NCI-H748 treated with DMSO at 0.1 percent for 48 hours (cell line): ENCODE results near the gene PMEPA1.

Experiments used
- DNase-seq: peaks from one replicate; lab custom pipeline; 2025; lab: John Stamatoyannopoulos, UW

The PMEPA1 gene

DNA sequence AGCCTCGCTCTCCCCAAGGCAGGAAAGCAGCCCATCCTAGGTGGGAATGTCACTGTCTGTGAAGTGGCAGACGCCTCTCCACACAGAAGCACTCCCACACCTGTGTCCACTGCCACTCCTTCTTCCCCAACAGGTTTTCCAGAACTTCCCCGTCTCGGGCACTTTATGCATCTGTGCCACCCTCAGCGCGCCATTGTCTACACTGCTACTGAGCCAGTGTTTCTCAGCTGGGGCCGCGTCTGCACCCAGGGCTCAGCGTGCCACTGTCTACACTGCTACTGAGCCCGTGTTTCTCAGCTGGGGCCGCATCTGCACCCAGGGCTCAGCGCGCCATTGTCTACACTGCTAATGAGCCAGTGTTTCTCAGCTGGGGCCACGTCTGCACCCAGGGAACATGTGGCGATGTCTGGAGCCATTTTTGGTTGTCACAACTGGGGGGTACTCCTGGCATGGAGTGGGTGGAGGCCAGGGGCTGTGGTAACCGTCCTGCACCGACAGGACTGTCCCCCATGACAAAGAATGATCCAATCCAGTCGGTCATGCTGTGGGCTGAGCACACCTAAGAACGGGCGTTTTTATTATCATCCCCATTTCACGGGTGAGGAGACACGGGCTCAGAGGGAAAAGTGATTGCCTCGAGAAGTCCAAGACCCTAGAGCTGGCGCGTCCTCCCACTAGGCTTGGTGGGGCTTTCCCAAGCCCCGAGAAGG is 47.9 kb downstream of the PMEPA1 start:
- DNase-seq = no peak

GRCh38 chr20:57660922-57661745 is 48.7 kb downstream of the PMEPA1 start:
- DNase-seq = no peak

DNA sequence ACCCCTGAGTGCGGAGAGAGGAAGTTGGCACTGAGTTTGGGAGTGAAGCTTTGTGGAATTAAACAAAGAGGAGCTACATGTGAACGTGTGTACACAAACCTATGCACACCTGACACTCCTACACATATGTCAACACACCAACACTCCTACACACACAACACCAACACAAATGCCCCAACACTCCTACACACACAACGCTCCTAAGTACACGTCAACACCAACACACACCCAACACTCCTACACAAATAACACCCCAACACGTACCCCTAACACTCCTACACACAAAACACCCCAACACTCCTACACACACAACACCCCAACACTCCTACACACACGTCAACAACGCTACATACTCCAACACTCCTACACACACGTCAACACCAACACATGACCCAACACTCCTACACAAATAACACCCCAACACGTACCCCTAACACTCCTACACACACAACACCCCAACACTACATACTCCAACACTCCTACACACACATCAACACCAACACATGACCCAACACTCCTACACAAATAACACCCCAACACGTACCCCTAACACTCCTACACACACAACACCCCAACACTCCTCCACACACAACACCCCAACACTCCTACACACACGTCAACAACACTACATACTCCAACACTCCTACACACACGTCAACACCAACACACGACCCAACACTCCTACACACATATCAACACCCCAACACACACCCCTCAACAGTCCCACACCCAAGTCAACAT is 49.5 kb downstream of the PMEPA1 start:
- no peak for DNase-seq

DNA sequence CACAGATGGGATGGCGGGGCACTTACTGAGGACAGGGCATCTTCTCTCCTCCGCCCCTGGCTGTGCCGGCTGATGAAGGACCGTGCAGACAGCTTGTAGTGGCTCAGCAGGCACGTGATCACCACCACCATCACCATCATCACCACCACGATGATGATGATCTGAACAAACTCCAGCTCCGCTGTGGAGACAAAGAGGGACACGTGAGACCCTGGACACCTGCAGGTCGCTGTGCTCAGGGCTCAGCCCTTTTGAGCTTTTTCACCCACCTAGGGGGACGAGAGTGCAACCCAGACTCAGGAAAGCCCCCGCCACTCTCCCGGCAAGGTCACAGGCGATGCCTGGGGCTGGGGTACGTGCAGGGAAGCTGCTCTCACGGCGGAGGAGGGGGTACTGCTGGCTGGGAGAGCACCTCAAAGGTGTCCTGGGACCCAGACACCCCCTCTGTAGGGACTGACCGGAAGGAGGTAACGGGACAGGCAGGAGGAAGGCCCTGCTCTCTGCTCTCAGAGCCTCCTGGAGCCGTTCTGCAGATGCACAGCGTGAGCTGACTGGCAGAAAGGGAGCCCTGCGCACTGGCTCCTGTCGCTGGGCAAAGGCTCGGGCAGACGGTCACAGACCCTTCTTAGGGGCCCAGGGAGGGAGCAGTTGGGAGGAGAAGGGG is 50.2 kb downstream of the PMEPA1 start:
- no peak for DNase-seq

GRCh38 chr20:57658833-57659516 is 50.8 kb downstream of the PMEPA1 start:
- no peak for DNase-seq

- no peak for DNase-seq
These were observed 51.4 kb downstream of the PMEPA1 start for GRCh38 chr20:57658447-57658832.

GRCh38 chr20:57657535-57658446 is 52.0 kb downstream of the PMEPA1 start:
- DNase-seq = no peak

DNA sequence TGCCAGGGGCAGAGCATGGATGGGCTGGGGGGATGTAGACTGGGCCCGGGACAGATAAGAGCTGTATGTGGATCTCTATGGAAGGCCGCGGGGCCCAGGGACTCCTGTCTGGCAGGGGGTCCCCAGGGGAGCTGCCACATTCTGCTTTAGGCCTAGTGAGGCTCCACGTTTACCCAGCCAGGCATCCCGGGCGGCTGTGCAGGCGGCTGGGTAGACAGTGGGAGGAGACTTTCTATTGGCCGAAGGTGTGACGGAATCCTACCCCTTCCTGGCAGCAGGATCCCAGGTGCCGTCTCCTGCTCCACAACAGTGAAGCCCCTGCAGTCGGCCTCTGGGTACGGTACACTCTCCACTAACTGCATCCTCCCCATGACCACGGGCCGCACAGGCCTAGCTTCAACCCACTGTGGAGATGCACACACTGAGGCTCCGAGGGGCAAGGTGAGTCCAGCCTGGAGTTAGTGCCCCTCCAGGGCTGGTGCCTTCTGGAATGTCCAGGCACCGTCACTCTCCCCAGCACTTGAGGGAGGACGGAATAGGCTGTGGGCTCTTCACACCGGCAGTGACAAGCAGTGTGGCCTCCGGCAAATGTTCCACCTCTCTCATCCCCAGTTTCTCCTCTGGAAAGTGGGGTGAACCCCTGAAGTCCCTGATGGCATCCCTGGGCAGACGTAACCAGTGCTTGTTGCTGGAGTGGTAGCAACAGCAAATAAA is 52.8 kb downstream of the PMEPA1 start:
- DNase-seq = no peak

DNA sequence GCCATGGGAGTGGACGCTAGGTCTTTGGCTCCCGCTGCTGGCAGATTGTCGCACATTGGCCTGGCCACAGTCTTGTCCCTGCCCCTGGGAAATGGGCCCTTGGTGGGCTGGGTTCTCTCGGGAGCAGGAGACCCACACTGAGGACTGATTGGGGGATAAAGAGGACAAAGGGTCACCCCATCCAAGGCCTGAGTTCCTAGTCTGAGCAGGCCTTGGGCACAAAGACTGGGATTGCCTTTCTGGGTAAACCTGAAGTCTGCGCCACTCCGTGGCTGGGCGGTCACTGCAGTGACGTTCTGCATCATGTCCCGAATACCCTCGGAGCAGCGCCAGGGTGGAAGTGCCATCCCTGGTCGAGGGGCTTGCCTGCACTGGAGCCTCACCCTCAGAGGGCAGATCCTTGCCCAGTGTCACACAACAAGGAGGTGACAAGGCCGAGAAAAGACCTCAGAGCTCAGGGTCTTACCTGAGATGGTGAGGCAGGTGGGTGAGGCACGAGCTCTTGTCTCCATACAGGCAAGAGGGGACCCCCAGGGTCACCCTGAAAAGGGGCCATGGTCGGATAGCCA is 53.5 kb downstream of the PMEPA1 start:
- DNase-seq = no peak

GRCh38 chr20:57655809-57656155 is 54.0 kb downstream of the PMEPA1 start:
- no peak for DNase-seq

- no peak for DNase-seq
These were observed 54.6 kb downstream of the PMEPA1 start for GRCh38 chr20:57654998-57655808.

GRCh38 chr20:57654363-57654997 is 55.3 kb downstream of the PMEPA1 start:
- peak; percentile 20 for DNase-seq

DNA sequence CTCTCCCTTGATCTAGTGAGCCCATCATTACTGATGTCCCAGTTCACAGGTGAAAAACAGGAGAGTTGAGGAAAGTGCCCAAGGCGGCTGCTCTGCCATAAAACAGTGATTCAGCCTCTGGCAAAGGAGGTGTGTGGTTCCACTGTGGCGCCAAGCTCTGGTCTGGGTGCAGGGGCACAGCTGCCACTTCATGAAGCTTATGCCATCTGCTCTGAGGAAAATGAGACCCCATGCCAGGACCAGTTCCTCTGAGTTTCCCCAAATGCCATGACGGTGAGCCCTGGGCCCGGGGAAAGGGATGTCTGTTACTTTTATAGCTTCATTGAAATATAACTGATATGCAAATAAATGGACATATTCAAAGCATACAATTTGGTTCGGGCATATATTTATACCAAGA is 55.9 kb downstream of the PMEPA1 start:
- DNase-seq = no peak

- DNase-seq = no peak
These were observed 56.3 kb downstream of the PMEPA1 start for GRCh38 chr20:57653546-57653900.

DNA sequence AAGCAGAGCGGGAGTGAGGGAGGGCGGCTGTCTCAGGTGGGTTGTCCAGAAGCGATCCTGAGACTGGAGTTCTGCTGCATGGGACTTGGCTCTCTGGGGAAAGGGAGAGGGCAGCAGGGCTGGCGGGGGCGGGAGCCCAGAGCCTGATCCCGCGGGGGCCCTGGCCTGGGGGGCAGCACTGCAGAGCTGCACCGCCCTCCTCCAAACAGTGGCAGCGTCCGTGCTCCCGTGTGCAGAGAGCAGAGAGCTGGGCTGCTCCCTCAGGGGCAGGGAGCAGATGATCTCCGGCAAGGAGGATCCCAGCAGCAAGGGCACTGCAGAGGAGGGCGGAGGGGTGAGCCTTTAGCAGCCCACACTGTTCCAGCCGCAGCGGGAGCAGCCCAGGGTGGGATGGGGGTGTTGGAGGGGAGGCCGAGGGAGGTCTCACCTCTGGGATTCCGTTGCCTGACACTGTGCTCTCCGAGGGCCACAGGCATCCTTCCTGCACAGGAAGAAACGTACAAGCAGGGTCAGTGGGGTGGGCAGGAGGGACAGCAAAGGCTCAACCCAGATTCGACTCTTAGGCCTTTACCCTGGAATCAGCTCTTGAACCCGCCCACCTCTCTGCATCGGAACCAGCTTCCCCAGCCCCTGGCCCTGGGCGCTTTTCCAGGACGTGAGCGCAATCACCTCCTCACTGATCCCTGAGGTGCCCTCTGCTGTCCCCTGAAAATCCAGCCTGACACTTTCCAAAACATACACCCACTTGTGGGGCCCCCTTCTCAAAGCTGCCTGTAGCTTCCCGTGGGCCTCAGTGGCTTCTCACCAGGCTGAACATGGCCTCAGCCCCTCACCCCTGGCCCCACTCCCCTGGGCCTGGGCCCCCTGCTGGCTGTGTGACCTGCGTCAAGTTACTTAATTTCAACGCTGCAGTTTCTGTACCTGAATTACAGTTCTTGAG is 56.9 kb downstream of the PMEPA1 start:
- DNase-seq = no peak

DNA sequence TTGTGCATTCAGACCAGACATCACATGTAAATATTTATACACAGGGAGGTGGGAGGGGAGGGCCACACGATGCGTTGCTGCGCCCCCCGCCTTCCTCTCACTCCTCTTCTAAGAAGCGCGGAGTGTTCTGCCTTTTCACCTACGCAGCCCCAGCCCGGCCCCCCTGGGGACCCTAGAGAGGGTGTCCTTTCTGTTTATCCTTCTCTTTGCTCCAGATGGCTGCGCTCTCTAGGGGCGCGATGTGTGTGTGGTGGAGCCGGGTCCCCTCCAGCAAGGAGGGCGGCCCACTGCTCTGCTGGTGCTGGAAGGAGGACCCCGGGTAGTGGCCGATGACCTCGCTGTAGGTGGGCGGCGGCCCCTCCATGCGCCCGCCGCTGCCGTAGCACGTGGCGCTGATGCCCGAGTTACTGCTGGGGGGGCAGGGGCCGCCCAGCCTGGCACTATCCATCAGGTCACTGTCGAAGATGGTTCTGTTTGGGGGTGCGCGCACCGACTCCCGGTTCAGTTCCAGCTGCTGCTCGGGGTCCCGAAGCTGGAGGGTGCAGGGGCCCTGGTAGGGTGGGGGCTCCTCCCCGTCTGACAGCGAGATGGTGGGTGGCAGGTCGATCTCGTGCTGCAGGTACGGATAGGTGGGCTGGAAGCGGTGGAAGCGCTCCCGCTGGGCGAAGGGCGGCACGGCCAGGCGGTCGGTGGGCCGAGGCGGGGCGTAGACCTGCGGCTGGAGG is 57.8 kb downstream of the PMEPA1 start:
- DNase-seq = no peak
